Measurements from ENCODE around the gene COX17.

- TF ChIP-seq ZBTB4 (CRISPR knock-in tag; IDR thresholded peaks at IDR 0.05; ENCODE audit: borderline replicate concordance), result no peak
- TF ChIP-seq TARDBP (CRISPR knock-in tag; IDR thresholded peaks at IDR 0.05), result no peak
- no peak for TF ChIP-seq CTCF (CRISPR knock-in tag; IDR thresholded peaks at IDR 0.05)
- no peak for TF ChIP-seq GLMP (CRISPR knock-in tag; IDR thresholded peaks at IDR 0.05; ENCODE audit: borderline replicate concordance)
These were observed 382 bp upstream of the COX17 start for GRCh38 chr3:119677641-119677934.
